ENCODE measurements around the gene SPDYC.

SPDYC gene

DNA sequence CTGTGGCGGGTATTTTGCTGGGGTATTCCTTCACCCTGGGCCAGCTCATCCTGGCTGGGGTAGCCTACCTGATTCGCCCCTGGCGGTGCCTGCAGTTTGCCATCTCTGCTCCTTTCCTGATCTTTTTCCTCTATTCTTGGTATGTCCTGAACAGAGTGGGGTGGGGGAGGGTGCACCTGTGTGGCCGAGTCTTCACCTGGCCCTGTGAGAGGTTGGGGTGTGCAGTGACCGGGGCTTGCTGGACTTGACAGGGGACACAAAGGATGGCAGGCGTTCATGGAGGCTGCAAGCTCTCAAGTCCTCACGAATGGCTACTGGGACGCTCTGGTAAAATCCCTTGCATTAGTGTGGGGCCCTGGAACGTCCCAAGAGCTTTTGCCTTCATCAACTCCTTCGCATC, 51.0 kb downstream of the SPDYC start:
- H3K4me3 ChIP-seq (ENCODE audit: low read depth, low read length): no peak overlapping the region
